H1 (cell line): Measurements from ENCODE around the gene PHTF1. TPM values are rescaled to one million over a fixed set of nuclear protein-coding genes. Genes with fewer than 3 reads are reported as not detected.

Source experiments
- CTCF ChIA-PET: fragments of 300-600 bp; sonication (Branson Sonifier 250); formaldehyde crosslinking; loops from one replicate; lab custom pipeline; 2021; ENCODE audit not compliant: partially characterized antibody; lab: Charles Lee
- POLR2A ChIA-PET: fragments of 300-600 bp; sonication (Branson Sonifier 250); formaldehyde crosslinking; loops from one replicate; lab custom pipeline; 2021; ENCODE audit warnings: inconsistent platforms; ENCODE audit not compliant: partially characterized antibody; lab: Charles Lee
- DNase-seq, 2 experiments: peaks; one replicate each; pipeline versions ENCODE4 v3.0.0 to v3.0.0-alpha.2; 2010 to 2022; ENCODE audit warnings: low spot score in 2 of 2, low read depth in 1 of 2, mixed read lengths in 1 of 2
- FAIRE-seq: peaks from 2 replicates; lab custom pipeline; 2011; peaks lifted over from hg19 to GRCh38; lab: Jason Lieb, UNC
- H2AFZ ChIP-seq: 2 replicates; pipeline ENCODE4 v1.8.1; 2012; ENCODE audit warnings: low read length, inconsistent platforms
- H2AK5ac ChIP-seq: 2 replicates; pipeline ENCODE4 v1.6.1; 2013; ENCODE audit warnings: low read depth, low read length
- H2BK120ac ChIP-seq: replicated peaks from 2 replicates; pipeline ENCODE3; 2013; ENCODE audit warnings: low read depth, low read length, inconsistent platforms
- H2BK12ac ChIP-seq: 2 replicates; pipeline ENCODE4 v1.6.1; 2013; ENCODE audit warnings: low read depth, low read length
- H2BK15ac ChIP-seq: 2 replicates; pipeline ENCODE4 v1.6.1; 2013; ENCODE audit warnings: low read length
- H2BK20ac ChIP-seq: 2 replicates; pipeline ENCODE4 v1.6.1; 2013; ENCODE audit warnings: low read length
- H2BK5ac ChIP-seq: 2 replicates; pipeline ENCODE4 v1.6.1; 2013; ENCODE audit warnings: low read depth, low read length
- H3K14ac ChIP-seq: 2 replicates; pipeline ENCODE4 v1.6.1; 2013; ENCODE audit warnings: inconsistent platforms; ENCODE audit not compliant: insufficient read length
- H3K18ac ChIP-seq: 2 replicates; pipeline ENCODE4 v1.6.1; 2013; ENCODE audit warnings: low read length; ENCODE audit errors: extremely low read depth
- H3K23ac ChIP-seq: 2 replicates; pipeline ENCODE4 v1.6.1; 2013; ENCODE audit warnings: inconsistent platforms; ENCODE audit not compliant: insufficient read length
- H3K23me2 ChIP-seq: 2 replicates; pipeline ENCODE4 v1.6.1; 2013; ENCODE audit warnings: low read depth, low read length
- H3K27ac ChIP-seq: 2 replicates; pipeline ENCODE4 v1.6.1; 2011; ENCODE audit warnings: low read depth, low read length, inconsistent platforms
- H3K27me3 ChIP-seq, 4 experiments: replicated peaks in 1 of 4; 1 replicate in 1 of 4; 2 replicates in 3 of 4; pipeline versions ENCODE4 v1.6.1 to v1.8.1; 2011 to 2013; ENCODE audit warnings: low read length in 3 of 4, mild to moderate bottlenecking in 3 of 4, inconsistent platforms in 2 of 4, mixed read lengths in 2 of 4, moderate library complexity in 1 of 4; ENCODE audit not compliant: control insufficient read depth in 3 of 4, insufficient read depth in 3 of 4; ENCODE audit errors: extremely low read depth in 1 of 4
- H3K36me3 ChIP-seq, 4 experiments: 2 replicates each; pipeline versions ENCODE4 v1.6.1 to v1.8.1; 2011 to 2013; ENCODE audit warnings: mild to moderate bottlenecking in 4 of 4, low read length in 3 of 4, moderate library complexity in 2 of 4, control low read depth in 1 of 4, inconsistent platforms in 1 of 4; ENCODE audit not compliant: insufficient read depth in 4 of 4, control insufficient read depth in 2 of 4
- H3K4ac ChIP-seq: replicated peaks from 2 replicates; pipeline ENCODE3; 2013; ENCODE audit warnings: low read length, low read depth, mixed read lengths, inconsistent platforms; ENCODE audit not compliant: insufficient read length
- H3K4me1 ChIP-seq, 4 experiments: replicated peaks in 1 of 4; 1 replicate in 1 of 4; 2 replicates in 3 of 4; pipeline versions ENCODE4 v1.6.1 to v1.8.1; 2011 to 2013; ENCODE audit warnings: low read length in 3 of 4, inconsistent platforms in 2 of 4, mixed read lengths in 1 of 4; ENCODE audit not compliant: insufficient read depth in 4 of 4, control insufficient read depth in 3 of 4
- H3K4me2 ChIP-seq, 2 experiments: 2 replicates each; pipeline versions ENCODE4 v1.6.1 to v1.8.1; 2011 to 2013; ENCODE audit warnings: low read depth in 2 of 2, low read length in 2 of 2, control low read depth in 1 of 2, inconsistent platforms in 1 of 2, mild to moderate bottlenecking in 1 of 2; ENCODE audit not compliant: insufficient read depth in 1 of 2
- H3K4me3 ChIP-seq, 4 experiments: fragments of 200-600, 300-600 bp in 1 of 4; sonication (generic), shearing (Covaris generic), sonication (Bioruptor Twin) in 1 of 4; 2 replicates each; pipeline versions ENCODE4 v1.5.1 to v1.8.1; 2011 to 2016; ENCODE audit warnings: low read length in 4 of 4, low read depth in 3 of 4, control low read depth in 2 of 4, inconsistent platforms in 2 of 4, mild to moderate bottlenecking in 2 of 4, mixed read lengths in 1 of 4, moderate library complexity in 1 of 4; ENCODE audit not compliant: insufficient read depth in 2 of 4; ENCODE audit errors: extremely low read depth in 1 of 4
- H3K56ac ChIP-seq: replicated peaks from 2 replicates; pipeline ENCODE3; 2013; ENCODE audit warnings: low read depth, mild to moderate bottlenecking, mixed read lengths, low read length, inconsistent platforms; ENCODE audit not compliant: insufficient read length
- H3K79me1 ChIP-seq: 2 replicates; pipeline ENCODE4 v1.6.1; 2013; ENCODE audit warnings: low read depth, low read length, control low read depth
- H3K79me2 ChIP-seq, 2 experiments: 2 replicates each; pipeline versions ENCODE4 v1.6.1 to v1.8.1; 2012 to 2013; ENCODE audit warnings: low read length in 2 of 2, mild to moderate bottlenecking in 2 of 2, inconsistent platforms in 1 of 2; ENCODE audit not compliant: insufficient read depth in 2 of 2, control insufficient read depth in 1 of 2
- H3K9ac ChIP-seq, 4 experiments: replicated peaks in 1 of 4; 1 replicate in 1 of 4; 2 replicates in 3 of 4; pipeline versions ENCODE4 v1.6.1 to v1.8.1; 2011 to 2013; ENCODE audit warnings: low read depth in 3 of 4, low read length in 3 of 4, control low read depth in 2 of 4, mild to moderate bottlenecking in 2 of 4, moderate library complexity in 2 of 4, inconsistent platforms in 1 of 4; ENCODE audit errors: extremely low read depth in 1 of 4
- H3K9me3 ChIP-seq, 2 experiments: 2 replicates each; pipeline versions ENCODE4 v1.6.1 to v1.8.1; 2012 to 2013; ENCODE audit warnings: mild to moderate bottlenecking in 2 of 2, moderate library complexity in 2 of 2, control low read depth in 1 of 2, inconsistent platforms in 1 of 2, low read depth in 1 of 2, low read length in 1 of 2, mixed read lengths in 1 of 2; ENCODE audit not compliant: insufficient read depth in 2 of 2
- H4K20me1 ChIP-seq, 2 experiments: replicated peaks in 1 of 2; 2 replicates each; pipeline versions ENCODE3 to v1.8.1; 2011 to 2013; ENCODE audit warnings: inconsistent platforms in 2 of 2, low read length in 2 of 2, mild to moderate bottlenecking in 1 of 2; ENCODE audit not compliant: insufficient read depth in 2 of 2, control insufficient read depth in 1 of 2
- H4K5ac ChIP-seq: 2 replicates; pipeline ENCODE4 v1.6.1; 2013; ENCODE audit warnings: low read length, low read depth, mixed read lengths, inconsistent platforms; ENCODE audit not compliant: insufficient read length
- H4K8ac ChIP-seq: 2 replicates; pipeline ENCODE4 v1.8.0; 2013; ENCODE audit warnings: mild to moderate bottlenecking, moderate library complexity, low read length, inconsistent platforms; ENCODE audit not compliant: insufficient read depth; ENCODE audit errors: extremely low read depth
- H4K91ac ChIP-seq: replicated peaks from 2 replicates; pipeline ENCODE3; 2013; ENCODE audit warnings: low read length, mixed read lengths, inconsistent platforms; ENCODE audit not compliant: insufficient read length
- ASH2L ChIP-seq: fragments of 200-600, 300-600 bp; sonication (generic); IDR thresholded peaks from one replicate; pipeline ENCODE4 v1.7.1; 2017; ENCODE audit warnings: low read length
- BRCA1 ChIP-seq: IDR thresholded peaks from 2 replicates; pipeline ENCODE4 v1.6.1; 2012; ENCODE audit warnings: low read depth, low read length, improper control_type of control experiment
- CBX5 ChIP-seq: fragments of 300-800, 300-1000 bp; sonication (generic); IDR thresholded peaks from 2 replicates; pipeline ENCODE4 v1.7.1; 2016; ENCODE audit warnings: antibody characterized with exemption, low read length, low read depth
- CBX8 ChIP-seq: fragments of 300-800, 300-1000 bp; sonication (generic); IDR thresholded peaks from 2 replicates; pipeline ENCODE4 v1.7.1; 2016; ENCODE audit warnings: low read depth, low read length, borderline replicate concordance
- CHD1 ChIP-seq: IDR thresholded peaks from 2 replicates; pipeline ENCODE4 v1.6.1; 2012; ENCODE audit warnings: low read depth, low read length, improper control_type of control experiment
- CTBP2 ChIP-seq: IDR thresholded peaks from 2 replicates; pipeline ENCODE4 v1.7.0; 2011; ENCODE audit warnings: borderline replicate concordance, mild to moderate bottlenecking, moderate library complexity, mixed read lengths, low read length; ENCODE audit not compliant: insufficient read depth, insufficient read length
- E2F6 ChIP-seq: IDR thresholded peaks from 2 replicates; pipeline ENCODE4 v1.6.1; 2012; ENCODE audit warnings: inconsistent platforms
- EZH2 ChIP-seq: fragments of 200-600 bp; sonication (generic); IDR thresholded peaks from 2 replicates; pipeline ENCODE4 v1.7.1; 2012; ENCODE audit warnings: low read depth, mild to moderate bottlenecking, moderate library complexity, low read length, inconsistent platforms; ENCODE audit not compliant: severe bottlenecking
- FOSL1 ChIP-seq: IDR thresholded peaks from 2 replicates; pipeline ENCODE4 v1.6.1; 2011; ENCODE audit warnings: mild to moderate bottlenecking, low read depth, low read length, moderate library complexity; ENCODE audit not compliant: insufficient read depth
- JUN ChIP-seq: IDR thresholded peaks from 2 replicates; pipeline ENCODE4 v1.6.1; 2011; ENCODE audit warnings: low read depth, mild to moderate bottlenecking, improper control_type of control experiment, low read length
- JUND ChIP-seq: IDR thresholded peaks from 2 replicates; pipeline ENCODE4 v1.6.1; 2011; ENCODE audit warnings: mild to moderate bottlenecking, improper control_type of control experiment, low read length
- NRF1 ChIP-seq: IDR thresholded peaks from 2 replicates; pipeline ENCODE4 v1.6.1; 2011; ENCODE audit warnings: mild to moderate bottlenecking, low read depth, low read length, improper control_type of control experiment
- RFX5 ChIP-seq: IDR thresholded peaks from 2 replicates; pipeline ENCODE4 v1.6.1; 2011; ENCODE audit warnings: low read depth, low read length, improper control_type of control experiment, borderline replicate concordance
- SIRT6 ChIP-seq: IDR thresholded peaks from one replicate; pipeline ENCODE4 v1.7.1; 2012; ENCODE audit warnings: low read length, inconsistent platforms
- SP2 ChIP-seq: IDR thresholded peaks from 2 replicates; pipeline ENCODE4 v1.6.1; 2012; ENCODE audit warnings: mild to moderate bottlenecking, low read length, inconsistent platforms
- WGBS, 2 experiments: shearing (Covaris generic) in 1 of 2; methylation state at CpG; one replicate each; pipeline versions ENCODE4 v1.1.6 to v1.1.7; 2013 to 2015; ENCODE audit warnings: low lambda C conversion rate in 2 of 2, mixed read lengths in 2 of 2, inconsistent platforms in 1 of 2, low coverage in 1 of 2, missing lambda C conversion rate in 1 of 2; ENCODE audit not compliant: insufficient replicate concordance in 2 of 2, insufficient coverage in 1 of 2, insufficient read length in 1 of 2; ENCODE audit errors: extremely low coverage in 1 of 2, missing lambda C conversion rate in 1 of 2; 5-methylcytosine and 5-hydroxymethylcytosine counted together
- polyA plus RNA-seq, 7 experiments: library from polyadenylated mRNA; depleted of rRNA in 3 of 7; stranded (reverse) in 5 of 7; unstranded in 2 of 7; fragments of >200 nt in 5 of 7; fragments of 200-250 nt in 2 of 7; gene quantifications; 1 replicate in 5 of 7; 2 replicates in 1 of 7; 4 replicates in 1 of 7; pipeline versions ENCODE4 v1.2.1 to v1.2.3, GENCODE V29; 2011 to 2013; ENCODE audit warnings: missing spikeins in 2 of 7, mixed read lengths in 2 of 7
- total RNA-seq: library from RNA; stranded (reverse); fragmentation: NEBNext Ultra II Directional; extraction: Animal tissue kit (Norgen Biotek cat#: 25700); gene quantifications from 2 replicates; pipeline ENCODE4 v1.2.1, GENCODE V29; 2021

The PHTF1 gene
- total and polyA plus RNA-seq, 2 of the 8 experiments (the other 6 are each of a cell fraction or from before 2014, with no cell fraction given) = 9.1 to 26.9 TPM

- no peak overlapping the region for H2BK20ac ChIP-seq
- 87% methylated on average over 2 of the region's 2 CpGs; no CpG with 5 or more reads in 1 of the 2 experiments for WGBS, 2 experiments
- TF ChIP-seq RFX5 (no peak), SIRT6 (no peak), JUN (no peak), E2F6 (no peak), SP2 (no peak), NRF1 (no peak), FOSL1 (no peak), EZH2 (no peak), CBX8 (no peak), CTBP2 (no peak), JUND (no peak), BRCA1 (no peak), CHD1 (no peak), CBX5 (no peak), ASH2L (no peak)
These were observed 4.4 kb upstream of the PHTF1 start for GRCh38 chr1:113763661-113764060.

More at GRCh38 chr1:113763661-113764060, 4.4 kb upstream of the PHTF1 start:
- Histone ChIP-seq H3K4me3 (no peak overlapping the region), H3K23ac (no peak overlapping the region), H3K9me3 (no peaks in the 10 kb centered on the region), H2AFZ (no peak overlapping the region), H4K5ac (no peak overlapping the region), H2BK5ac (no peak overlapping the region), H4K20me1 (no peaks in the 10 kb centered on the region), H3K4me2 (no peak overlapping the region), H4K8ac (no peak overlapping the region), H3K56ac (no peak overlapping the region), H4K91ac (no peak overlapping the region), H2BK120ac (no peak overlapping the region), H3K23me2 (peaks cover 5% of the 10 kb centered on the region), H3K18ac (no peak overlapping the region), H2AK5ac (no peak overlapping the region), H3K4ac (no peak overlapping the region), H3K36me3 (peaks cover 0 to 18% (median 6%) of the 10 kb centered on the region in 4 experiments; a peak in 6 of 8 replicates), H2BK15ac (no peak overlapping the region), H3K27ac (no peak overlapping the region), H3K9ac (no peak overlapping the region), H2BK12ac (no peak overlapping the region), H3K14ac (no peak overlapping the region), H3K27me3 (peaks cover 0 to 1% (median 0%) of the 10 kb centered on the region in 4 experiments; a peak in 1 of 7 replicates), H3K4me1 (peaks cover 0 to 11% (median 2%) of the 10 kb centered on the region in 4 experiments; a peak in 3 of 7 replicates), H3K79me1 (no peaks in the 10 kb centered on the region), H3K79me2 (no peaks in the 10 kb centered on the region)
- DNase-seq = no peak
- ChIA-PET CTCF (interaction anchor here (0.9 kb wide), 1 partner anchor 10 kb away, joined by 3 read pairs; no protein-coding TSS in a partner anchor), POLR2A (no interaction called here)
- no peak for FAIRE-seq
